Kidney (tissue), 14 donors: ENCODE data around the gene MEF2D. TPM values are rescaled to one million over a fixed set of nuclear protein-coding genes. Genes with fewer than 3 reads are reported as not detected.

Source experiments
- DNase-seq, 5 donors: peaks; one replicate each; pipeline ENCODE4 v3.0.0-alpha.2; 2013 to 2020
- FAIRE-seq: peaks from 2 replicates; lab custom pipeline; 2012; peaks lifted over from hg19 to GRCh38; lab: Jason Lieb, UNC
- H3K27ac ChIP-seq, 2 donors: one replicate each; pipeline ENCODE4 v1.7.0; 2013; ENCODE audit warnings: low read depth in 2 of 2, low read length in 2 of 2, inconsistent platforms in 1 of 2
- H3K27me3 ChIP-seq: one replicate; pipeline ENCODE4 v1.7.1; 2013; ENCODE audit warnings: low read length, inconsistent platforms; ENCODE audit not compliant: control insufficient read depth, insufficient read depth
- H3K36me3 ChIP-seq, 3 donors: one replicate each; pipeline versions ENCODE4 v1.7.0 to v1.7.1; 2013; ENCODE audit warnings: low read length in 3 of 3, control low read depth in 1 of 3, inconsistent platforms in 1 of 3; ENCODE audit not compliant: insufficient read depth in 3 of 3, control insufficient read depth in 2 of 3
- H3K4me1 ChIP-seq, 3 donors: one replicate each; pipeline versions ENCODE4 v1.7.0 to v1.7.1; 2013; ENCODE audit warnings: low read length in 3 of 3, inconsistent platforms in 1 of 3, low read depth in 1 of 3; ENCODE audit not compliant: control insufficient read depth in 2 of 3, insufficient read depth in 2 of 3
- H3K4me3 ChIP-seq, 3 donors: one replicate each; pipeline versions ENCODE4 v1.7.0 to v1.8.1; 2013; ENCODE audit warnings: low read length in 3 of 3, control low read depth in 1 of 3, inconsistent platforms in 1 of 3
- H3K9ac ChIP-seq, 3 donors: one replicate each; pipeline versions ENCODE4 v1.7.0 to v1.7.1; 2013; ENCODE audit warnings: low read length in 3 of 3, control low read depth in 1 of 3, inconsistent platforms in 1 of 3
- H3K9me3 ChIP-seq, 3 donors: one replicate each; pipeline versions ENCODE4 v1.7.0 to v1.7.1; 2013; ENCODE audit warnings: low read length in 3 of 3, control low read depth in 1 of 3, inconsistent platforms in 1 of 3; ENCODE audit not compliant: control insufficient read depth in 2 of 3, insufficient read depth in 1 of 3
- CTCF ChIP-seq: IDR thresholded peaks from 3 replicates; pipeline ENCODE4 v1.5.1; 2012; ENCODE audit warnings: mild to moderate bottlenecking, moderate library complexity, borderline replicate concordance; ENCODE audit not compliant: insufficient read depth; ENCODE audit errors: extremely low read depth
- intact Hi-C: fragments of 100-400 bp; cut with DNase I; formaldehyde crosslinking; loops from one replicate; pipeline ENCODE4 v1.11.1; 2022
- polyA plus RNA-seq: library from polyadenylated mRNA; stranded (reverse); fragments of 350-450 nt; fragmentation: Illumina TruSeq; extraction: RNeasy Lipid Tissue Mini Kit (QIAGEN cat#74804); gene quantifications from one replicate; pipeline ENCODE4 v1.2.3, GENCODE V29; 2014; ENCODE audit warnings: low read depth, low replicate concordance; ENCODE audit not compliant: insufficient read depth
- total RNA-seq: library from RNA; stranded (reverse); fragmentation: NEBNext Ultra II Directional; extraction: Animal tissue kit (Norgen Biotek cat#: 25700); gene quantifications from one replicate; pipeline ENCODE4 v1.2.1, GENCODE V29; 2021
- donor health status: control.
- donor health status: control.
- donor health status: control.
- donor health status: control.
- donor health status: control.
- donor health status: DM: yes; HTN: yes; CAD: no.
- donor health status: Normal renal cell carcinoma (clear cell type).

MEF2D gene
- total and polyA plus RNA-seq, 2 donors from 2014 or later = 13.7 to 49.3 TPM

GRCh38 chr1:156483397-156483796, 17.2 kb downstream of the MEF2D start:
- Histone ChIP-seq H3K9ac (no peak overlapping the region), H3K27ac (no peak overlapping the region), H3K27me3 (no peaks in the 10 kb centered on the region), H3K9me3 (no peaks in the 10 kb centered on the region), H3K36me3 (peaks cover 5 to 45% (median 36%) of the 10 kb centered on the region in 3 donors), H3K4me1 (peaks cover 0 to 21% (median under 1%) of the 10 kb centered on the region in 3 donors), H3K4me3 (no peak overlapping the region)
- no peak for DNase-seq
- no peak for FAIRE-seq
- intact Hi-C loops = no loop called here
- TF ChIP-seq CTCF = no peak

- no peak for TF ChIP-seq CTCF
- intact Hi-C loops = no loop called here
- Histone ChIP-seq H3K9ac (no peak overlapping the region), H3K27ac (no peak overlapping the region), H3K36me3 (peaks cover 13 to 56% (median 39%) of the 10 kb centered on the region in 3 donors), H3K4me3 (no peak overlapping the region), H3K9me3 (no peaks in the 10 kb centered on the region), H3K27me3 (no peaks in the 10 kb centered on the region), H3K4me1 (peaks cover 0 to 14% (median 0%) of the 10 kb centered on the region in 3 donors)
- DNase-seq (no peak), FAIRE-seq (no peak)
Observed at GRCh38 chr1:156482276-156482675, 18.3 kb downstream of the MEF2D start.

DNA sequence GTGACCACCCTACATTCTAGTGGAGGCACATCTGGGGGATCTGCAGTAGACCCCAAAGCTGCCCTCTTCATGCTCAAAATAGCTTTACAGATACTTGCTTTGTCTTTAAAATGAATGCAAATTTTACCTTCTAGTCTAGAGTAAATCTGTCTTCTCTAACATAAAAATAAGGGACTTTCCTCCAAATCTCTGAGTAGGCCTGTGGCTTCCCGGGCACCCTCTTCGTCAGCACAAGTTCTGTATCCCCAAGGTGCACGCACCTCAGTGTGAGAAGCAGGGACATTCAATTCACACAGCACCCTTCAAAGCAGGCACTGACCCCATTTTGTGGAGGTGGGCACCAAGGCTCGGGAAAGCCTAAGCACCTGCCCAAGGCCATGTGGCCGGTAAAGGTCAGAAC, 19.0 kb downstream of the MEF2D start:
- Histone ChIP-seq H3K9me3 (no peaks in the 10 kb centered on the region), H3K27ac (no peak overlapping the region), H3K36me3 (peaks cover 14 to 63% (median 42%) of the 10 kb centered on the region in 3 donors), H3K4me3 (no peak overlapping the region), H3K4me1 (peaks cover 0 to 14% (median 0%) of the 10 kb centered on the region in 3 donors), H3K9ac (no peak overlapping the region), H3K27me3 (no peaks in the 10 kb centered on the region)
- FAIRE-seq (no peak), DNase-seq (no peak)
- TF ChIP-seq CTCF = no peak
- intact Hi-C loops = no loop called here
